LNCaP clone FGC (cell line): ENCODE measurements around the gene ABCG1.
"Not testable (repeated sequence)": the region's sequence is repeated elsewhere in the genome, so short reads cannot be mapped to it uniquely, and the experiment has no call there.

Source experiments
- DNase-seq: peaks from one replicate; pipeline ENCODE4 v3.0.0-alpha.2; 2011; ENCODE audit warnings: low read depth
- H3K4me3 ChIP-seq: 2 replicates; pipeline ENCODE4 v1.5.1; 2011; ENCODE audit warnings: mild to moderate bottlenecking, low read depth, low read length, control low read depth
- CTCF ChIP-seq: IDR thresholded peaks from 2 replicates; pipeline ENCODE4 v1.5.1; 2012; ENCODE audit warnings: mild to moderate bottlenecking; ENCODE audit not compliant: control insufficient read depth, insufficient read depth; ENCODE audit errors: extremely low read depth

The ABCG1 gene

DNA sequence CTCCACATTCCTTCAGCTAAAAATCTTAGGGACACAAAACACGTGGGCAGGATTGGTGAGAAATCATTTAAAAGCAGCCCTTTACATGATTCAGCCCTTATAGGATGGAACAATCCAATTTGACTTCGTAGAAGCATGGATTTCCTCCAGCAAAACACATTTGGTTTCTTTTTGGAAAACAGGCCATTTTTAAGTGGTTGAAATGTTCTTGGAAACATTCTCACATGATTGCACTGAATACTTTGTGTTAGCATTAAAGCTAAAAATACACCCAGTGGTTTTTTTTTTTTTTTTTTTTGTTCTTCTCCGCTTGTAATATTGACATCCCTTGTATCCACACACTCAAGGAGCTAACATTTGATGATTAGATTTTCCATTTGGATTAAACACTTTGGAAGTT is 42.1 kb upstream of the ABCG1 start:
- no peak overlapping the region for H3K4me3 ChIP-seq
- no peak for TF ChIP-seq CTCF
- DNase-seq: no peak

GRCh38 chr21:42179316-42179715 is 39.6 kb upstream of the ABCG1 start:
- no peak for TF ChIP-seq CTCF
- no peak overlapping the region for H3K4me3 ChIP-seq
- DNase-seq: no peak

- not testable (repeated sequence) for DNase-seq, H3K4me3 ChIP-seq
Measured at GRCh38 chr21:42180001-42180400, 38.9 kb upstream of the ABCG1 start.

- no peak overlapping the region for H3K4me3 ChIP-seq
- TF ChIP-seq CTCF: no peak
Measured at GRCh38 chr21:42182713-42183371, 36.1 kb upstream of the ABCG1 start.

DNA sequence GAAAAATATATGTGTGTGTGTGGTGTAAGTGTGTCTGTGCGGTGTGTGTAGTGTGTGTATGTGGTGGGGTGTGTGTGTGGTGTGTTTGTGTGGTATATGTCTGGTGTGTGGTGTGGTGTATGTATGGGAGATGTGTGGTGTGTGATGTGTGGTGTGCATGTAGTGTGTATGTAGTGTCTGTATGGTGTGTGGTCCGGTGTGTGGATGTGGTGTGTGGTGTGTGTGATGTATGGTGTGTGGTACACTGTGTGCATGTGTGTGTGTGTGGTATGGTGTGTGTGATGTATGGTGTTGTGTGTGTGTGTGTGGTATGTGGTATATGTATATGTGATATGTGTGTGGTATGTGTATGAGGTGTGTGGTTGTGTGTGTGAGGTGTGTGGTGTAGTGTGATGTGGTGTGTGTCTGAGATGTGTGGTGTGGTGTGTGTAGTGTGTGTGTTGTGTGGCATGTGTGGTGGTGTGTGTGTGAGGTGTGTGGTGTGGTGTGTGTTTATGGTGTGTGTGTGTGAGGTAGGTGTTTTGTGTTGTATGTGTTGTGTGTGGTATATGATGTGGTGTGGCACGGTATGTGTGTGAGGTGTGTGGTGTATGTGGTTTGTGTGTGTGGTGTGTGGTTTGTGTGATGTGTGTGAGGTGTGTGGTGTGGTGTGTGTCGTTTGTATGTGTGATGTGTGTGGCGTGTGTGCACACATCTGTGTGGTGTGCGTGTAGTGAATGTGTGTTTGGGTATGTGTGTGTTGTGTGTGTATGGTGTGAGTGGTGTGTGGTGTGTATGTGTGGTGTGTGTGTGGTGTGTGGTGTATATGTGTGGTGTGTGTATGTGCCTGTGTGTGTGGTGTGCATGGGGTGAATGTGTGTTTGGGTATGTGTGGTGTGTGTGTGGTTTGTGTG is 35.3 kb upstream of the ABCG1 start:
- DNase-seq: no peak
- no peak for TF ChIP-seq CTCF
- no peak overlapping the region for H3K4me3 ChIP-seq

More at GRCh38 chr21:42182713-42183371, 36.1 kb upstream of the ABCG1 start:
- DNase-seq: no peak

DNA sequence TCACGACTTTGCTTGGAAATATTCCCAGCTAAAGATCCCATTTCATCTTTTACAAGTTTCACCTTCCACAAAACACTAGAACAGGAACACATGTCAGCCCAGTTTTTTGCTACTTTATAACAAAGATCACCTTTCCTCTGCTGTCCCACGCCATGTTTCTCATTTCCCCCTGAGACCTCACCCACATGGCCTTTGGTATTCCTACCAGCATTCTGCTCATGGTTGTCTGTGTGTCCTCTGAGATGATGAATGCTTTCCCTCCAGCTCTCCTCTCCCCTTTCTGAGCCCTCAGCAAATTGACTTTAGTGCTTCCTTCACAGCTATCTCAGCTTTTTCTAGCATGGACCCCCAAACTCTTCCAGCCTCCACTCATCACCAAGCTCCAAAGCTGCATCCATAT is 32.3 kb upstream of the ABCG1 start:
- DNase-seq: no peak
- H3K4me3 ChIP-seq: no peak overlapping the region
- no peak for TF ChIP-seq CTCF

- H3K4me3 ChIP-seq: no peak overlapping the region
- no peak for DNase-seq
- TF ChIP-seq CTCF: no peak
Measured at GRCh38 chr21:42187976-42188653, 30.8 kb upstream of the ABCG1 start.
